ENCODE results near the gene UTP14C.

- no peak for TF ChIP-seq EZH2 (IDR thresholded peaks at IDR 0.05; ENCODE audit: insufficient read depth, poor library complexity, severe bottlenecking)
- TF ChIP-seq EZH2phosphoT487 (IDR thresholded peaks at IDR 0.05; ENCODE audit: insufficient read depth, low read depth) = no peak
These were observed 23.3 kb upstream of the UTP14C start for GRCh38 chr13:52001120-52001731.
